Keratinocyte (primary cell): ENCODE results near the gene CDC42BPG. TPM values are rescaled to one million over a fixed set of nuclear protein-coding genes. Genes with fewer than 3 reads are reported as not detected.

Experiments
- DNase-seq: peaks from one replicate; pipeline ENCODE4 v3.0.0-alpha.2; 2011; ENCODE audit warnings: low read depth, missing footprints, low spot score
- FAIRE-seq: peaks from 2 replicates; lab custom pipeline; 2011; peaks lifted over from hg19 to GRCh38; lab: Jason Lieb, UNC
- H2AFZ ChIP-seq: 2 replicates; pipeline ENCODE4 v1.6.0; 2012; ENCODE audit warnings: low read length, control low read depth, inconsistent platforms; ENCODE audit not compliant: control insufficient read depth
- H3K27ac ChIP-seq: 2 replicates; pipeline ENCODE4 v1.5.1; 2011; ENCODE audit warnings: low read length; ENCODE audit not compliant: control insufficient read depth, insufficient read depth
- H3K27me3 ChIP-seq: 3 replicates; pipeline ENCODE4 v1.6.0; 2011; ENCODE audit warnings: low read length; ENCODE audit not compliant: control insufficient read depth, insufficient read depth; ENCODE audit errors: extremely low read depth
- H3K36me3 ChIP-seq, 2 experiments: 2 replicates in 1 of 2; 3 replicates in 1 of 2; pipeline ENCODE4 v1.5.1; 2011; ENCODE audit warnings: low read length in 2 of 2, mild to moderate bottlenecking in 1 of 2; ENCODE audit not compliant: control insufficient read depth in 2 of 2, insufficient read depth in 2 of 2; ENCODE audit errors: extremely low read depth in 1 of 2
- H3K4me1 ChIP-seq: 3 replicates; pipeline ENCODE4 v1.5.1; 2011; ENCODE audit warnings: low read length; ENCODE audit not compliant: control insufficient read depth, insufficient read depth; ENCODE audit errors: extremely low read depth
- H3K4me2 ChIP-seq: 3 replicates; pipeline ENCODE4 v1.6.0; 2011; ENCODE audit warnings: low read depth, low read length; ENCODE audit not compliant: control insufficient read depth, insufficient read depth; ENCODE audit errors: extremely low read depth
- H3K4me3 ChIP-seq, 3 experiments: fragments of 200-600 bp in 1 of 3; sonication (generic) in 1 of 3; 2 replicates in 2 of 3; 3 replicates in 1 of 3; pipeline ENCODE4 v1.5.1; 2011 to 2016; ENCODE audit warnings: low read length in 3 of 3, mild to moderate bottlenecking in 3 of 3, control low read depth in 2 of 3, inconsistent platforms in 1 of 3, low read depth in 1 of 3, mixed read lengths in 1 of 3, mixed run types in 1 of 3, moderate library complexity in 1 of 3; ENCODE audit not compliant: control insufficient read depth in 2 of 3, insufficient read depth in 2 of 3; ENCODE audit errors: extremely low read depth in 1 of 3
- H3K79me2 ChIP-seq: 2 replicates; pipeline ENCODE4 v1.6.0; 2012; ENCODE audit warnings: low read length; ENCODE audit not compliant: control insufficient read depth, insufficient read depth
- H3K9ac ChIP-seq: 3 replicates; pipeline ENCODE4 v1.6.0; 2011; ENCODE audit warnings: low read length; ENCODE audit not compliant: control insufficient read depth, insufficient read depth; ENCODE audit errors: extremely low read depth
- H3K9me1 ChIP-seq: 3 replicates; pipeline ENCODE4 v1.6.0; 2011; ENCODE audit warnings: low read length; ENCODE audit not compliant: control insufficient read depth, insufficient read depth; ENCODE audit errors: extremely low read depth
- H3K9me3 ChIP-seq: 2 replicates; pipeline ENCODE4 v1.5.1; 2012; ENCODE audit warnings: low read depth, low read length; ENCODE audit not compliant: control insufficient read depth
- H4K20me1 ChIP-seq: 3 replicates; pipeline ENCODE4 v1.6.0; 2011; ENCODE audit warnings: low read length; ENCODE audit not compliant: control insufficient read depth, insufficient read depth; ENCODE audit errors: extremely low read depth
- EZH2 ChIP-seq: IDR thresholded peaks from one replicate; pipeline ENCODE4 v1.6.1; 2012; ENCODE audit warnings: inconsistent platforms, mild to moderate bottlenecking, low read length, moderate library complexity
- dilution Hi-C: fragments of 300-500 bp; cut with MboI; formaldehyde crosslinking; loops from one replicate; pipeline ENCODE4 v1.7.0; 2020; ENCODE audit warnings: low sequenced_read_pairs; ENCODE audit not compliant: extremely low pct_ligation_motif_present
- polyA plus RNA-seq, 5 experiments: library from polyadenylated mRNA; depleted of rRNA in 3 of 5; stranded (reverse) in 3 of 5; stranded (forward) in 1 of 5; unstranded in 1 of 5; fragments of >200 nt; gene quantifications; 1 replicate in 1 of 5; 2 replicates in 3 of 5; 3 replicates in 1 of 5; pipeline versions ENCODE4 v1.2.1 to v1.2.3, GENCODE V29; 2011 to 2012; ENCODE audit warnings: missing spikeins in 2 of 5, low read depth in 1 of 5, low replicate concordance in 1 of 5
- TF ChIP-seq, protein P1 (sequence below), 3 experiments: IDR thresholded peaks in 1 of 3; conservative IDR thresholded peaks in 1 of 3; optimal IDR thresholded peaks in 1 of 3; 2 replicates in 2 of 3; 3 replicates in 1 of 3; pipeline versions ENCODE3 to v1.5.1; 2011; ENCODE audit warnings: low read length in 3 of 3, mild to moderate bottlenecking in 3 of 3, moderate library complexity in 2 of 3, control low read depth in 1 of 3, inconsistent platforms in 1 of 3; ENCODE audit not compliant: insufficient read depth in 2 of 3; ENCODE audit errors: extremely low read depth in 1 of 3

CDC42BPG gene
- polyA plus RNA-seq, 1 donor (not counting 4 experiments of a cell fraction or from before 2014, with no cell fraction given): 2.5 TPM

DNA sequence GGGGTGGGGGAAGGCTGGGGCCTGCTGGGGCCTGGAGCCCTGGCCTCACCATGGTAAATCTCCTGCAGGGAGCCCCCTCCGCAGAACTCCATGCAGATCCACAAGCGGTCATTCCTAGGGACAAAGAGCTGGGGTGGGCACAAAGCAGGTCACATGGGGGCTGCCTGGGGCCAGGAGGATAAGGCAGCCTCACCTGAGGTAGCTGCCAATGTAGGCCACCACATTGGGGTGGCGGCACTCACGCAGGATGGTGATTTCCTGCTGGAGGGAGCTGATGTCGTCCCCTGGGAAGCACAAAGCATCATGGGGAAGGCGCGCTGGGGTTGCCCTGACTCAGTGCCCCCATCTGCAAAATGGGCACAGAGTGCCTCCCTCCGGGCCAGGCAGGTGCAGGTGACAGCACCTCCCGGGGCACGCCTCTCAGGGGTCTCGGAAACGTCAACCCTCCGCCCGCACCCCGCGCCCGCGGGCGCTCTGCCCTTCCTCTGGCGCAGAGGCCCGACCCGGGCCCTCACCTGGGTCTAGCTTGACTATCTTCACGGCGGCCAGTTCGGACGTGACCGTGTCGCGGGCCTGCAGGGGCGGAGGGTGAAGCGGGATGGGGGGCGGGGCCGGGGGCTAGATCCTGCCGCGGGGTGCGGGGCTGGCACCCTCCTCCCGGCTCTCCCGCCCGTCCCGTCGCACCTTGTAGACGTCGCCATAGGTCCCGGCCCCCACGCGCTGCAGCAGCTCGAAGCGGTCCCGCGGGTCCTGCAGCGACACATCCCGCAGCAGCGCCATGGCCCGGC, 41.9 kb downstream of the CDC42BPG start:
- no peak for TF ChIP-seq EZH2
- TF ChIP-seq, protein P1, sequence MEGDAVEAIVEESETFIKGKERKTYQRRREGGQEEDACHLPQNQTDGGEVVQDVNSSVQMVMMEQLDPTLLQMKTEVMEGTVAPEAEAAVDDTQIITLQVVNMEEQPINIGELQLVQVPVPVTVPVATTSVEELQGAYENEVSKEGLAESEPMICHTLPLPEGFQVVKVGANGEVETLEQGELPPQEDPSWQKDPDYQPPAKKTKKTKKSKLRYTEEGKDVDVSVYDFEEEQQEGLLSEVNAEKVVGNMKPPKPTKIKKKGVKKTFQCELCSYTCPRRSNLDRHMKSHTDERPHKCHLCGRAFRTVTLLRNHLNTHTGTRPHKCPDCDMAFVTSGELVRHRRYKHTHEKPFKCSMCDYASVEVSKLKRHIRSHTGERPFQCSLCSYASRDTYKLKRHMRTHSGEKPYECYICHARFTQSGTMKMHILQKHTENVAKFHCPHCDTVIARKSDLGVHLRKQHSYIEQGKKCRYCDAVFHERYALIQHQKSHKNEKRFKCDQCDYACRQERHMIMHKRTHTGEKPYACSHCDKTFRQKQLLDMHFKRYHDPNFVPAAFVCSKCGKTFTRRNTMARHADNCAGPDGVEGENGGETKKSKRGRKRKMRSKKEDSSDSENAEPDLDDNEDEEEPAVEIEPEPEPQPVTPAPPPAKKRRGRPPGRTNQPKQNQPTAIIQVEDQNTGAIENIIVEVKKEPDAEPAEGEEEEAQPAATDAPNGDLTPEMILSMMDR (optimal IDR thresholded peaks at IDR 0.05 in 1 of 3, IDR thresholded peaks at IDR 0.05 in 1 of 3, conservative IDR thresholded peaks at IDR 0.05 in 1 of 3; ENCODE audit: extremely low read depth in 1 of 3, insufficient read depth in 2 of 3, low read length in 3 of 3): no peak
- no peaks in the 10 kb centered on the region for H3K27me3 ChIP-seq
- peaks cover 11 to 22% of the 10 kb centered on the region in 2 experiments for H3K36me3 ChIP-seq
- H3K4me3 ChIP-seq: peak overlapping the region; percentile 48 to 57 (median 51)
- peaks cover 14% of the 10 kb centered on the region for H3K4me1 ChIP-seq
- no peaks in the 10 kb centered on the region for H3K79me2 ChIP-seq
- FAIRE-seq (no peak), DNase-seq (no peak)
- H3K4me2 ChIP-seq: peak overlapping the region; percentile 51
- no peaks in the 10 kb centered on the region for H3K9me3 ChIP-seq
- no peak overlapping the region for H3K27ac ChIP-seq
- dilution Hi-C loops: no loop called here
- H3K9me1 ChIP-seq: no peaks in the 10 kb centered on the region
- no peaks in the 10 kb centered on the region for H4K20me1 ChIP-seq
- no peak overlapping the region for H2AFZ ChIP-seq
- H3K9ac ChIP-seq: peak overlapping the region; percentile 33

DNA sequence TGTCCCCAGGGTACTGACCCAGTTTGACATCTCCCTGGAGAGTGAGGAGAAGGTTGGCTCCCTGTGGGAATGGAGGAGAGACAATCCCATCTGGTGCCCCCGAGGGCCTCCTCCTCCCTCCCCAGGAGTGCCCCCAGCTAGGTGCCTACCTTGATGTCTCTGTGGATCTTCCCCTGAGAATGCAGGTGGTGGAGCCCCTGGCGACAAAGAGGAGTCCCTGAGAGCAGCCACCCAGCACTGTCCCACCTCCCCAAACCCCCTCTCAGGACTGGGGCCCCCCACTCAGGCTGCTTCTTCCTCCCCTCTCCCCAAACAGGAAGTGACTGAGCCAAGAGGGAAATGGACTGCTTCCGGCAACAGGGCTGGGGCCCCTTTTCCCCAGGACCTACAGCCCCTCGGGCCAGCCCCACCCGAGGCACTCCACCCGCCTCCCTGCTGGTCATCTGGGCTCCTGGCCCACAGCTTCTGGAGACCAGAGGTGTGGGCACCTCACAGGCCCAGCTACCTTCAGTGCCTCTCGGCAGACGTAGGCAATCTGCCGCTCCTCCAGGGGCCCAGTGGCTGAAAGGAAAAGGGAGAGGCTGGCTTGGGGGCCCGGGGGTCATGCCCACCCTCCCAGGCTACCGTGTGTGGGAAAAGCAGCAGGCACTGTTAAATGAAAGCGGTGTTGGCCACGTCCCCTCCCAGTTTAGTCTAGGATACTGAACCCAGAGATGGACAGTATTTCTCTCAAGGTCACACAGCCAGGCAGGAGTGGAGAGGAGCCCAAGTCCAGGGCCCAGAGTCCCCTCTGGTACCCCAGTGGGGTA, 42.7 kb downstream of the CDC42BPG start:
- TF ChIP-seq, protein P1 (optimal IDR thresholded peaks at IDR 0.05 in 1 of 3, IDR thresholded peaks at IDR 0.05 in 1 of 3, conservative IDR thresholded peaks at IDR 0.05 in 1 of 3; ENCODE audit: extremely low read depth in 1 of 3, insufficient read depth in 2 of 3, low read length in 3 of 3): no peak
- TF ChIP-seq EZH2: no peak
- H2AFZ ChIP-seq: no peak overlapping the region
- no peak overlapping the region for H3K4me2 ChIP-seq
- no peaks in the 10 kb centered on the region for H3K9me1 ChIP-seq
- H4K20me1 ChIP-seq: no peaks in the 10 kb centered on the region
- H3K27ac ChIP-seq: no peak overlapping the region
- H3K79me2 ChIP-seq: no peaks in the 10 kb centered on the region
- DNase-seq (no peak), FAIRE-seq (no peak)
- no peak overlapping the region for H3K4me3 ChIP-seq
- H3K9me3 ChIP-seq: no peaks in the 10 kb centered on the region
- H3K36me3 ChIP-seq: peaks cover 8 to 17% of the 10 kb centered on the region in 2 experiments
- H3K4me1 ChIP-seq: peaks cover 14% of the 10 kb centered on the region
- no peak overlapping the region for H3K9ac ChIP-seq
- dilution Hi-C loops: no loop called here
- no peaks in the 10 kb centered on the region for H3K27me3 ChIP-seq
